Measurements from ENCODE around the gene KCNK10.

DNA sequence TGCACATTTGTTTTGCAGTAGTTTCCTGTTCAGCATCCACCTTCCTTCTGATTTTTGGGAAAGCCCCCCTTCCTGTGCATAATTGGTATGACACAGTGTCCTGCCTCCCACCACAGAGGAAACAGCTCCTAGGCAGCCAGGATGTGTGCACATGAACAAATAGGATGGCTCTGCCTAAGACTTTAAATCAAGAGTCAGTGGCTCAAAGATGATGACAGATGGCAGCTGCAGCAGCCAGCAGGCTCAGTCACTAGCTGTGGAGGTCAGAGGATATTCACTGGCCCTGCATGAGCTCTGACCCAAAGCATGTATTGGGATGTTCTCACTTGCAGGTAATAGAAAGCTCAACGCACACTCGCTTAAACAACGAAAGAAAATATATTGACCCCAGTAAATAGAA is 90.3 kb downstream of the KCNK10 start:
- TF ChIP-seq, protein P1, sequence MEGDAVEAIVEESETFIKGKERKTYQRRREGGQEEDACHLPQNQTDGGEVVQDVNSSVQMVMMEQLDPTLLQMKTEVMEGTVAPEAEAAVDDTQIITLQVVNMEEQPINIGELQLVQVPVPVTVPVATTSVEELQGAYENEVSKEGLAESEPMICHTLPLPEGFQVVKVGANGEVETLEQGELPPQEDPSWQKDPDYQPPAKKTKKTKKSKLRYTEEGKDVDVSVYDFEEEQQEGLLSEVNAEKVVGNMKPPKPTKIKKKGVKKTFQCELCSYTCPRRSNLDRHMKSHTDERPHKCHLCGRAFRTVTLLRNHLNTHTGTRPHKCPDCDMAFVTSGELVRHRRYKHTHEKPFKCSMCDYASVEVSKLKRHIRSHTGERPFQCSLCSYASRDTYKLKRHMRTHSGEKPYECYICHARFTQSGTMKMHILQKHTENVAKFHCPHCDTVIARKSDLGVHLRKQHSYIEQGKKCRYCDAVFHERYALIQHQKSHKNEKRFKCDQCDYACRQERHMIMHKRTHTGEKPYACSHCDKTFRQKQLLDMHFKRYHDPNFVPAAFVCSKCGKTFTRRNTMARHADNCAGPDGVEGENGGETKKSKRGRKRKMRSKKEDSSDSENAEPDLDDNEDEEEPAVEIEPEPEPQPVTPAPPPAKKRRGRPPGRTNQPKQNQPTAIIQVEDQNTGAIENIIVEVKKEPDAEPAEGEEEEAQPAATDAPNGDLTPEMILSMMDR (conservative IDR thresholded peaks at IDR 0.05; ENCODE audit: low read depth, low read length) = no peak
- TF ChIP-seq EZH2 (IDR thresholded peaks at IDR 0.05; ENCODE audit: borderline replicate concordance, low read depth, low read length, poor library complexity, severe bottlenecking) = no peak
